Body of pancreas (tissue), 4 donors: ENCODE measurements around the gene TNK1.

Source experiments
- POLR2A ChIP-seq, 3 donors: fragments of 450-650 bp; IDR thresholded peaks; one replicate each; pipeline ENCODE4 v1.6.1; 2016; ENCODE audit warnings: antibody characterized with exemption in 3 of 3, mild to moderate bottlenecking in 2 of 3
- TF ChIP-seq, protein P1 (sequence below), 7 experiments: fragments of 450-650 bp in 4 of 7; fragments of 200-600 bp in 3 of 7; sonication (generic) in 3 of 7; IDR thresholded peaks; one replicate each; pipeline ENCODE4 v1.5.1; 2016 to 2019; ENCODE audit warnings: antibody characterized with exemption in 7 of 7

GRCh38 chr17:7438656-7439460 is 58.0 kb downstream of the TNK1 start:
- TF ChIP-seq, protein P1, sequence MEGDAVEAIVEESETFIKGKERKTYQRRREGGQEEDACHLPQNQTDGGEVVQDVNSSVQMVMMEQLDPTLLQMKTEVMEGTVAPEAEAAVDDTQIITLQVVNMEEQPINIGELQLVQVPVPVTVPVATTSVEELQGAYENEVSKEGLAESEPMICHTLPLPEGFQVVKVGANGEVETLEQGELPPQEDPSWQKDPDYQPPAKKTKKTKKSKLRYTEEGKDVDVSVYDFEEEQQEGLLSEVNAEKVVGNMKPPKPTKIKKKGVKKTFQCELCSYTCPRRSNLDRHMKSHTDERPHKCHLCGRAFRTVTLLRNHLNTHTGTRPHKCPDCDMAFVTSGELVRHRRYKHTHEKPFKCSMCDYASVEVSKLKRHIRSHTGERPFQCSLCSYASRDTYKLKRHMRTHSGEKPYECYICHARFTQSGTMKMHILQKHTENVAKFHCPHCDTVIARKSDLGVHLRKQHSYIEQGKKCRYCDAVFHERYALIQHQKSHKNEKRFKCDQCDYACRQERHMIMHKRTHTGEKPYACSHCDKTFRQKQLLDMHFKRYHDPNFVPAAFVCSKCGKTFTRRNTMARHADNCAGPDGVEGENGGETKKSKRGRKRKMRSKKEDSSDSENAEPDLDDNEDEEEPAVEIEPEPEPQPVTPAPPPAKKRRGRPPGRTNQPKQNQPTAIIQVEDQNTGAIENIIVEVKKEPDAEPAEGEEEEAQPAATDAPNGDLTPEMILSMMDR (IDR thresholded peaks at IDR 0.05): no peak
- no peak for TF ChIP-seq POLR2A (IDR thresholded peaks at IDR 0.05)
